GM19397 (cell line): Measurements from ENCODE around the gene RAP1GDS1.
A peak's percentile ranks its signal among the peaks of the same experiment; 100 is the strongest.
"Not testable (repeated sequence)": the region's sequence is repeated elsewhere in the genome, so short reads cannot be mapped to it uniquely, and the experiment has no call there.

ENCODE experiments used
- ATAC-seq: cut with Tn5 transposase; IDR thresholded peaks from one replicate; pipeline ENCODE4 v1.9.1; 2021; ENCODE audit warnings: mild to moderate bottlenecking, moderate library complexity; ENCODE audit not compliant: unreplicated experiment

The RAP1GDS1 gene

GRCh38 chr4:98285676-98286075, 24.5 kb downstream of the RAP1GDS1 start:
- no peak for ATAC-seq

- ATAC-seq: no peak
Observed at GRCh38 chr4:98287328-98287727, 26.1 kb downstream of the RAP1GDS1 start.

- peak; percentile 56 for ATAC-seq
Observed at GRCh38 chr4:98288671-98289070, 27.5 kb downstream of the RAP1GDS1 start.

GRCh38 chr4:98289375-98289774, 28.2 kb downstream of the RAP1GDS1 start:
- no peak for ATAC-seq

- no peak for ATAC-seq
Observed at GRCh38 chr4:98290511-98290910, 29.3 kb downstream of the RAP1GDS1 start.

- ATAC-seq: no peak
Observed at GRCh38 chr4:98293104-98293887, 32.1 kb downstream of the RAP1GDS1 start.

- no peak for ATAC-seq
Observed at GRCh38 chr4:98298022-98298421, 36.8 kb downstream of the RAP1GDS1 start.

- no peak for ATAC-seq
Observed at GRCh38 chr4:98300706-98301105, 39.5 kb downstream of the RAP1GDS1 start.

GRCh38 chr4:98305576-98305975, 44.4 kb downstream of the RAP1GDS1 start:
- no peak for ATAC-seq

GRCh38 chr4:98310867-98311266, 49.7 kb downstream of the RAP1GDS1 start:
- ATAC-seq: no peak

GRCh38 chr4:98311656-98312055, 50.5 kb downstream of the RAP1GDS1 start:
- no peak for ATAC-seq

- no peak for ATAC-seq
Observed at GRCh38 chr4:98314791-98315565, 53.8 kb downstream of the RAP1GDS1 start.

- ATAC-seq: no peak
Observed at GRCh38 chr4:98318521-98318920, 57.3 kb downstream of the RAP1GDS1 start.

- ATAC-seq: no peak
Observed at GRCh38 chr4:98319021-98319420, 57.8 kb downstream of the RAP1GDS1 start.

GRCh38 chr4:98326168-98326567, 65.0 kb downstream of the RAP1GDS1 start:
- no peak for ATAC-seq

- no peak for ATAC-seq
Observed at GRCh38 chr4:98327694-98328093, 66.5 kb downstream of the RAP1GDS1 start.

GRCh38 chr4:98329879-98330640, 68.9 kb downstream of the RAP1GDS1 start:
- not testable (repeated sequence) for ATAC-seq

GRCh38 chr4:98332017-98332416, 70.8 kb downstream of the RAP1GDS1 start:
- ATAC-seq: no peak

GRCh38 chr4:98334461-98334860, 73.3 kb downstream of the RAP1GDS1 start:
- ATAC-seq: no peak

- ATAC-seq: no peak
Observed at GRCh38 chr4:98338761-98339438, 77.7 kb downstream of the RAP1GDS1 start.

- ATAC-seq: no peak
Observed at GRCh38 chr4:98341309-98341708, 80.1 kb downstream of the RAP1GDS1 start.
